ENCODE results near the gene ZNF135.

ZNF135 gene

GRCh38 chr19:58117841-58118575 is 58.9 kb downstream of the ZNF135 start:
- TF ChIP-seq CTCF (conservative IDR thresholded peaks at IDR 0.05) (no peak), ZFX (IDR thresholded peaks at IDR 0.05) (no peak)
- H3K27ac ChIP-seq, result no peak overlapping the region

GRCh38 chr19:58118979-58119733 is 60.1 kb downstream of the ZNF135 start:
- no peak overlapping the region for H3K27ac ChIP-seq
- TF ChIP-seq ZFX (IDR thresholded peaks at IDR 0.05) (no peak), CTCF (conservative IDR thresholded peaks at IDR 0.05) (no peak)
